PC-3 (cell line): ENCODE measurements around the gene CPZ.

ENCODE experiments used
- EZH2 ChIP-seq: fragments of 300-600 bp; sonication (generic); IDR thresholded peaks from one replicate; pipeline ENCODE4 v1.6.1; 2017; ENCODE audit warnings: antibody characterized with exemption, mild to moderate bottlenecking, low read length; ENCODE audit not compliant: unreplicated experiment
- TF ChIP-seq, protein P1 (sequence below): fragments of 300-600 bp; sonication (generic); conservative IDR thresholded peaks from 2 replicates; pipeline ENCODE4 v1.5.1; 2017; ENCODE audit warnings: antibody characterized with exemption, low read depth, mild to moderate bottlenecking, low read length

GRCh38 chr4:8590546-8590880 lies 2.1 kb upstream of the CPZ start:
- TF ChIP-seq, protein P1, sequence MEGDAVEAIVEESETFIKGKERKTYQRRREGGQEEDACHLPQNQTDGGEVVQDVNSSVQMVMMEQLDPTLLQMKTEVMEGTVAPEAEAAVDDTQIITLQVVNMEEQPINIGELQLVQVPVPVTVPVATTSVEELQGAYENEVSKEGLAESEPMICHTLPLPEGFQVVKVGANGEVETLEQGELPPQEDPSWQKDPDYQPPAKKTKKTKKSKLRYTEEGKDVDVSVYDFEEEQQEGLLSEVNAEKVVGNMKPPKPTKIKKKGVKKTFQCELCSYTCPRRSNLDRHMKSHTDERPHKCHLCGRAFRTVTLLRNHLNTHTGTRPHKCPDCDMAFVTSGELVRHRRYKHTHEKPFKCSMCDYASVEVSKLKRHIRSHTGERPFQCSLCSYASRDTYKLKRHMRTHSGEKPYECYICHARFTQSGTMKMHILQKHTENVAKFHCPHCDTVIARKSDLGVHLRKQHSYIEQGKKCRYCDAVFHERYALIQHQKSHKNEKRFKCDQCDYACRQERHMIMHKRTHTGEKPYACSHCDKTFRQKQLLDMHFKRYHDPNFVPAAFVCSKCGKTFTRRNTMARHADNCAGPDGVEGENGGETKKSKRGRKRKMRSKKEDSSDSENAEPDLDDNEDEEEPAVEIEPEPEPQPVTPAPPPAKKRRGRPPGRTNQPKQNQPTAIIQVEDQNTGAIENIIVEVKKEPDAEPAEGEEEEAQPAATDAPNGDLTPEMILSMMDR = no peak
- TF ChIP-seq EZH2 = no peak
